Heart right ventricle (tissue), 16 donors: ENCODE results near the gene COL5A1. TPM values are rescaled to one million over a fixed set of nuclear protein-coding genes. Genes with fewer than 3 reads are reported as not detected.
"Not testable (repeated sequence)": the region's sequence is repeated elsewhere in the genome, so short reads cannot be mapped to it uniquely, and the experiment has no call there.

Experiments
- ATAC-seq, 8 donors: fragments of 200-7000 bp; cut with Tn5 transposase; one replicate each; pipeline ENCODE4 v1.9.1; 2020; ENCODE audit warnings: mild to moderate bottlenecking in 8 of 8, moderate library complexity in 8 of 8, moderate number of reproducible peaks in 1 of 8
- DNase-seq, 2 donors: peaks; one replicate each; pipeline ENCODE4 v3.0.0-alpha.2; 2020
- H3K27ac ChIP-seq, 10 donors: fragments of 200-600 bp; sonication (generic) in 2 of 10; one replicate each; pipeline versions ENCODE4 v1.5.0 to v1.8.0; 2020 to 2022; ENCODE audit warnings: mild to moderate bottlenecking in 3 of 10
- H3K27me3 ChIP-seq, 7 donors: fragments of 200-600 bp; one replicate each; pipeline ENCODE4 v1.8.0; 2021 to 2022; ENCODE audit warnings: mild to moderate bottlenecking in 2 of 7
- H3K36me3 ChIP-seq, 9 donors: fragments of 200-600 bp; sonication (generic) in 1 of 9; one replicate each; pipeline versions ENCODE4 v1.5.0 to v1.8.0; 2020 to 2022; ENCODE audit warnings: mild to moderate bottlenecking in 2 of 9
- H3K4me1 ChIP-seq, 9 donors: fragments of 200-600 bp; sonication (generic) in 1 of 9; one replicate each; pipeline versions ENCODE4 v1.5.0 to v1.8.0; 2020 to 2022; ENCODE audit warnings: mild to moderate bottlenecking in 4 of 9
- H3K4me3 ChIP-seq, 10 donors: fragments of 200-600 bp; sonication (generic) in 2 of 10; one replicate each; pipeline versions ENCODE4 v1.5.0 to v1.8.0; 2020 to 2022; ENCODE audit warnings: mild to moderate bottlenecking in 7 of 10, moderate library complexity in 2 of 10
- H3K9me3 ChIP-seq, 11 donors: fragments of 200-600 bp in 10 of 11; sonication (generic) in 2 of 11; one replicate each; pipeline versions ENCODE4 v1.5.0 to v1.8.0; 2013 to 2022; ENCODE audit warnings: mild to moderate bottlenecking in 2 of 11, control low read depth in 1 of 11, moderate library complexity in 1 of 11
- WGBS, 2 donors: extraction: QIAGEN DNeasy Blood & Tissue Kit; methylation state at CpG; one replicate each; pipeline ENCODE4 v1.1.7; 2013; ENCODE audit warnings: inconsistent platforms in 1 of 2; 5-methylcytosine and 5-hydroxymethylcytosine counted together
- intact Hi-C, 10 donors: fragments of 100-400 bp; cut with DNase I; formaldehyde crosslinking; loops; one replicate each; pipeline versions ENCODE4 v1.11.1 to v1.14.2; 2022
- polyA plus RNA-seq, 2 donors: library from polyadenylated mRNA; stranded (reverse); fragments of 200-250 nt; gene quantifications; one replicate each; pipeline ENCODE4 v1.2.3, GENCODE V29; 2013
- total RNA-seq, 10 donors: library from RNA; stranded (reverse); fragmentation: NEBNext Ultra II Directional in 3 of 10; extraction: Animal tissue kit (Norgen Biotek cat#: 25700) in 3 of 10; gene quantifications; one replicate each; pipeline versions ENCODE4 v1.2.1 to v1.2.4, GENCODE V29; 2021 to 2023
- TF ChIP-seq, protein P1 (sequence below), 9 donors: fragments of 200-600 bp; sonication (generic) in 2 of 9; IDR thresholded peaks; one replicate each; pipeline versions ENCODE4 v1.5.0 to v1.8.0; 2021 to 2022; ENCODE audit warnings: antibody characterized with exemption in 9 of 9, mild to moderate bottlenecking in 5 of 9, moderate library complexity in 1 of 9
- donor health status: Arrhythmogenic right ventricular cardiomyopathy.
- donor health status: ischemic (EF 13 %, LVEDD 7.1; RV severe dilation, severe dysfunction).
- donor health status: healthy with polysubstance abuse.
- donor health status: DM: no; HTN: yes; CAD: no.
- donor health status: DM: no; HTN: no; CAD: no.
- donor health status: ischemic (EF 25% LVEDD 6.9; RV normal size, moderate dysfunction).
- donor health status: ischemic (EF 25% LVEDD 5.7; RV mildly dilated, moderate dysfunction).
- donor health status: healthy.
- donor health status: DM: yes; HTN: yes; CAD: no.
- donor health status: Ischemic cardiomyopathy.
- donor health status: ischemic (EF 35%, LVEDD 5.7; RV mildly dilated, moderate dysfunction).
- donor health status: nonischemic (EF 11% LVEDD 7.7; RV severe dilation, severe dysfunction).
- donor health status: DM: yes; HTN: yes; CAD: no.
- donor health status: PGD.
- donor health status: ischemic (EF 29% LVEDD 5.4; RV normal size, mild dysfunction).
- donor health status: nonischemic (EF 23%, LVEDD 6.1; RV moderate dilation, normal function).

The COL5A1 gene
- total and polyA plus RNA-seq, 12 donors: 8.1 to 60.0 (median 13.3) TPM

DNA sequence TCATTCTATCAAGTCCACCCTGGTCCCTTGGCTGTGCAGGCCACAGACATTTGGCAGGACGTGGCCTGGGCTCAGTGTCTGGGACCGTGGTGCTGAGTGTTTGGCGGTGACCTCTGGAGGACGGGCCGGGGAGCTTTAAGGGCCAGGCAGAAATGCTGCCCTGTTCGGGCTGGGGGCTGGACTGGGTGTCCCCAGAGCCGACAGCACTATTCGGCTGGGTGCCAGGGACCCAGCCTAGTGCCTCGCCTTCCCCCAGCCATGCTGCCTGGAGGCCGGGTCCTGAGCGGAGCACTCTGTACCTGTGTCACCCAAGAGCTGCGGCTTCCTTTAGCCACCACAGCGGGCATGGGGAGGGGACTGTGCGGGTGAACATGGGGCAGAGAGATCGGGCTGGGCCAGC lies 40.4 kb downstream of the COL5A1 start:
- peak; percentile 26 to 74 (median 52) for ATAC-seq
- H3K27ac ChIP-seq: peak overlapping the region in 4 of 10 donors; percentile 14 to 51 (median 33)
- intact Hi-C loops: no loop called here

DNA sequence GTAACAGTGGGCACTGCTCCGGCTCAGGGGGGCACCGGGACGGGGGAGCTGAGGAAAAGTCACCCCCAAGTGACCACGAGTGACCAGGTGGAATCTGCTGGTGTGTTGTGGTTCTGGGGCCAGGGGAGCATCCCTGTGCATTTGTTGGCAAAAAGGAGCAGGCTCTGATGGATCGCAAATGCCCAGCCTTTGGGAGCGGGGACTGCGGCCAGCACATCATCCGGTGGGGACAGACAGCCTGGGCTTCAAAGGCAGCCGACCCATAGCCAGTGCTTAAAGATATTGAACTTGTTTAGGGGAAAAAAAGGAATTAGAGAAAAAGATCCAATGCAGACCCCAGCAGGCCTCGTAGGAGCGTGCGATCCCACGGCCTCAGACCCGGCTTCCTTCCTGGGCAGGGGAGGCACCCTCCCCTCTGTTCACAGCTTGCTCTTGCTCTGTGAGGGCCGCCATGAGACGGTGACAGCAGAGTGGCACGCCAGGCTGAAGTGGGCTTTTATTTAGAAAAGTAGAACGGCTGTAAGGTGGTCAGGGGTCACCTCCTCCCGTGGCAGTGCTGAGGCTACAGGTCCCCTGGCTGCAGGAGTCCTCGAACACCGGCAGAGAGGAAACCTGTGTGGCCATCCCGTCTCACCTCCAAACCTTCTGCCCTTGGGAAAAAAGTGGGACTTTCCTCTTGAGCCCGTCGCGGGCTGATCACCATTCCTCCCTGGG lies 41.2 kb downstream of the COL5A1 start:
- WGBS, 2 donors: 84 to 85% methylated on average over 25 of the region's 25 CpGs
- H3K27me3 ChIP-seq: no peaks in the 10 kb centered on the region
- ATAC-seq (peak in 1 of 8 donors; percentile 6), DNase-seq (no peak)
- intact Hi-C loops: no loop called here
- no peaks in the 10 kb centered on the region for H3K36me3 ChIP-seq
- peaks cover 6 to 32% (median 20%) of the 10 kb centered on the region in 9 donors for H3K4me1 ChIP-seq
- TF ChIP-seq, protein P1, sequence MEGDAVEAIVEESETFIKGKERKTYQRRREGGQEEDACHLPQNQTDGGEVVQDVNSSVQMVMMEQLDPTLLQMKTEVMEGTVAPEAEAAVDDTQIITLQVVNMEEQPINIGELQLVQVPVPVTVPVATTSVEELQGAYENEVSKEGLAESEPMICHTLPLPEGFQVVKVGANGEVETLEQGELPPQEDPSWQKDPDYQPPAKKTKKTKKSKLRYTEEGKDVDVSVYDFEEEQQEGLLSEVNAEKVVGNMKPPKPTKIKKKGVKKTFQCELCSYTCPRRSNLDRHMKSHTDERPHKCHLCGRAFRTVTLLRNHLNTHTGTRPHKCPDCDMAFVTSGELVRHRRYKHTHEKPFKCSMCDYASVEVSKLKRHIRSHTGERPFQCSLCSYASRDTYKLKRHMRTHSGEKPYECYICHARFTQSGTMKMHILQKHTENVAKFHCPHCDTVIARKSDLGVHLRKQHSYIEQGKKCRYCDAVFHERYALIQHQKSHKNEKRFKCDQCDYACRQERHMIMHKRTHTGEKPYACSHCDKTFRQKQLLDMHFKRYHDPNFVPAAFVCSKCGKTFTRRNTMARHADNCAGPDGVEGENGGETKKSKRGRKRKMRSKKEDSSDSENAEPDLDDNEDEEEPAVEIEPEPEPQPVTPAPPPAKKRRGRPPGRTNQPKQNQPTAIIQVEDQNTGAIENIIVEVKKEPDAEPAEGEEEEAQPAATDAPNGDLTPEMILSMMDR (IDR thresholded peaks at IDR 0.05): no peak
- H3K27ac ChIP-seq: peak overlapping the region in 2 of 10 donors; percentile 41 to 51
- no peaks in the 10 kb centered on the region for H3K9me3 ChIP-seq
- no peak overlapping the region for H3K4me3 ChIP-seq

More for the DNA sequence above, 40.4 kb downstream of the COL5A1 start:
- 60 to 67% methylated on average over 15 of the region's 15 CpGs for WGBS, 2 donors
- H3K4me1 ChIP-seq: peaks cover 6 to 32% (median 20%) of the 10 kb centered on the region in 9 donors
- H3K9me3 ChIP-seq: no peaks in the 10 kb centered on the region
- TF ChIP-seq, protein P1 (IDR thresholded peaks at IDR 0.05): no peak
- H3K4me3 ChIP-seq: no peak overlapping the region
- no peak for DNase-seq
- no peaks in the 10 kb centered on the region for H3K36me3 ChIP-seq
- H3K27me3 ChIP-seq: no peaks in the 10 kb centered on the region

GRCh38 chr9:134683714-134684374 lies 42.2 kb downstream of the COL5A1 start:
- H3K27ac ChIP-seq: no peak overlapping the region
- TF ChIP-seq, protein P1 (IDR thresholded peaks at IDR 0.05): no peak

DNA sequence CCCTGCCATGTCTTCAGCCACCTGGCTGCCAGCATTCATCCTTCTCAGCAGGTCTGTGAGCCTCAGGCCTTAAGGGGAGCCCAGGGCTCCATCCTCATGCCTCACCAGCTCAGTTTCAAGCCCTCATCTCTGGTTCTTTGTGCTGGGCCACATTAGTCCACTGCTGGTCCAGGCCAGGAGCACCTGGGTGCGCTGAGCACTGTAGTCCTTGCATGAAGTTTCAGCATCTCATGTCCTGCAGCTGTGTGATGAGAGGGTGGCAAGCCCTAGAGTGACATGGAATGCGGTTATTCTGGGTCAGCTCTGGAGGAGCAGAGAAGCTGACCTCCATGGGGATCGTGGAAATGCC lies 42.7 kb downstream of the COL5A1 start:
- Histone ChIP-seq H3K9me3 (no peaks in the 10 kb centered on the region), H3K27ac (no peak overlapping the region), H3K4me1 (peaks cover 5 to 36% (median 20%) of the 10 kb centered on the region in 9 donors), H3K4me3 (no peak overlapping the region), H3K27me3 (no peaks in the 10 kb centered on the region), H3K36me3 (no peaks in the 10 kb centered on the region)
- DNase-seq (no peak), ATAC-seq (no peak)
- WGBS, 2 donors: 94 to 98% methylated on average over 3 of the region's 3 CpGs
- TF ChIP-seq, protein P1 (IDR thresholded peaks at IDR 0.05): no peak
- intact Hi-C loops: no loop called here

More at GRCh38 chr9:134683714-134684374, 42.2 kb downstream of the COL5A1 start:
- Histone ChIP-seq H3K27me3 (no peaks in the 10 kb centered on the region), H3K36me3 (no peaks in the 10 kb centered on the region), H3K4me3 (no peak overlapping the region), H3K9me3 (no peaks in the 10 kb centered on the region), H3K4me1 (peaks cover 0 to 33% (median 20%) of the 10 kb centered on the region in 9 donors)
- peak in 1 of 8 donors; percentile 32 for ATAC-seq
- intact Hi-C loops: no loop called here
- DNase-seq: no peak
- WGBS, 2 donors: 85 to 86% methylated on average over 22 of the region's 22 CpGs

- DNase-seq, H3K27me3 ChIP-seq, H3K36me3 ChIP-seq, H3K4me3 ChIP-seq, ATAC-seq, H3K27ac ChIP-seq, H3K9me3 ChIP-seq: not testable (repeated sequence)
- intact Hi-C loops: loop anchor here in 2 of 10 donors (5.0 kb wide), 2 partner anchors 38 to 657 kb away; no protein-coding TSS in a partner anchor
- peaks cover 6 to 42% (median 22%) of the 10 kb centered on the region in 9 donors for H3K4me1 ChIP-seq
Measured at GRCh38 chr9:134684941-134685340, 43.3 kb downstream of the COL5A1 start.
